Endometrium (tissue), 2 donors: ENCODE data around the gene ANK2.
A peak's percentile ranks its signal among the peaks of the same experiment; 100 is the strongest.

Experiments used
- FAIRE-seq: peaks from 2 replicates; lab custom pipeline; 2012; peaks lifted over from hg19 to GRCh38; lab: Jason Lieb, UNC
- donor health status: control.
- donor health status: control.

The ANK2 gene

DNA sequence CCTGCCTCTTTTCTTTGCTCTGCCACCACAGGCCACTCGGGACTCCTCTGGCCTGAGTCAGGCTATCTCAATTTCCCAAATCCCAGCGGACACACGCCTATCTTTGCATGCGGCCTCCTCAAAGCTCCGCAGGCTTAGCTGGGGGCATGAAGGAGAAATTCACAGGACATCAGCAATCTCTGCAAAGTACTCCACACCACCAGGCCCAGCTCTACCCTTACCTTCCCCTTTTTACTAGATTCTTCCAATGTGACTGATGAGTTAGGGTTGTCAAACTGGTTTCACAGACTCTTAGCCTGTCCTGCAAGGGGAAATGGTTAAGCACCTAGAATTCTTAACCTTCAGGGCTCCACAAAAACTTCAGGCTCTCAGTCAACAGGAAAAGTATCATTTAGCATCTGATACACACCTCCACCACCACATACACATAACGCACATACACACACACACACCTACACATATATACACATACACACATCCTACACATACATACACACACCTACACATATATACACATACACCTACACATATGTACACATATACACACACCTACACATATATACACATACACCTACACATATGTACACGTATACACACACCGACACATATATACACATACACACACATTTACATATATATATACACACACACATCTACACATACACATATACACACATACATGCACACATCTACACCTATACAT, 349.1 kb downstream of the ANK2 start:
- no peak for FAIRE-seq

DNA sequence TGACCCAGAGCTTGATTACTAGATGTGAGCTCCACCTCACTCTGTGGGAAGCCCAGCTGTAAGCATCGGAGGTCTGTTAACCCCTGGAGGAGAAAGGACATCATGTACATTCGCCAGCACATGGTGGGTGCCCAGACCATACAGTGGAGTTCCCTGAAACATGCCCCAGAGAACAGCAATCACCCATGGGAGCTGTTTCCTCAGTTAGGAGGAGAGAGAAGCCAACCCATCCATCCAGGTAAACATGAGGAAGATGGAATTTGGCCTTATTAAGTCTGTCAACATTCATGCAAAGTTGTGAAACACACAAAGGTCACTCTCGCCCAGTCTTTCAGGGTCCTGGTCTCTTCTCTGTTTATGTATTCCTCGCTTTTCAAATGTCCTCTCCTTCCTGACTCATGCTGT, 354.7 kb downstream of the ANK2 start:
- no peak for FAIRE-seq

DNA sequence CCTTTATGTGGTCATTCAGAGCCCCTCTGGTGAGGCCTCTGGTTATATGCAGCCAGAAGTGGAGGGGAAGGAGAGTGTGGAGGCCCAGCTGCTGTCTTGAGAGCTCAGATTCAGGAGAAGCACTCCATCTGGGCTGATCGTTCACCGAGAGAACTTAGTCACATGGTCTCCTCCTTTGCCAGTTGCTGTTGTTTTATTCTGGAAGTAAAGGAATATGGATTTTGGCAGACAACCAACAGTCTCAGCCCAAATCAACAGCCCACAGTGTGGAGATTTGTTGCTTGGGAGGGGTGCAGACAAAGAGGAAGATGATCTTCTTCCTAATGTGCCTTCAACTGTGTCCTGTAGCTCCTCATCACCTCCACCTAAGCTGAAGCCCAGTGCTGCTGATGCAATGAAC, 355.4 kb downstream of the ANK2 start:
- FAIRE-seq: no peak

DNA sequence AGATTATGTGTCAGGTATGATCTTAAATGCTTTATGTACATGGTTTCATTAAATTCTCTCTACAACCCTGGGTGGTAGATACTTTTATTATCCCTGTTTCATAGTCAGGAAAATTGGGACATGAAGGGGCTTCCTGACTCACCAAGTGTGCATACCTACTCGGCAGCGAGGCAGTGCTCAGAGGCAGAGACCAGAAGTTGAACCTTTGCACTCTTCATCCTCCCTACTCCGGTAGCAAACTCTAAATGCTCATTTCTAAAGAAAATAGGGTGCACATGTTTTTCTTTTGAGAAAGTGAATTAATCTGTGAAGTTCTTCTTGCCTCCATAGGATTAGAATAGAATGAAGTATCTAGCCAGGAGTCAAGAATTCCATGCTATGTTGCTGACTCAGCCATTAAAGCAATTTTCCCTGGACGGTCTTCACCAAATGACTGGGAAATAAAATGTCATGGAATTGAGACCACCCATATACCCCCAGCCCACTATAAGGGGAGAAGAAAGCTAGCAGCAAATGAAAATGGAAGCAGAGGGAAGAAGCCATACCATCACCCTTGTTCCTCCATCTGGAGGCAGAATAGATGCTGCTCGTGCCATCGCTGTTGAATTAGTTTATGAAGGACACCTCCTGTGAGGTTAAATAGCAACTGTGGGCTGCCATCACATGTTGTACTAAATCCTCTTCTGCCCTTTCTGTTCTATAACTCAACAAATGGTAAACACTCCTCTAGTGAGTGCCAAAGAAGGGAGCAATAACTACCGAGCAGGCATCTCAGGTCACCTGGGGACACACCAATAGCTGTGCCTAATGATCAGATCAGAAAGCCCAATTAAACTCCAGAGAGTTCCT, 356.6 kb downstream of the ANK2 start:
- FAIRE-seq: no peak

DNA sequence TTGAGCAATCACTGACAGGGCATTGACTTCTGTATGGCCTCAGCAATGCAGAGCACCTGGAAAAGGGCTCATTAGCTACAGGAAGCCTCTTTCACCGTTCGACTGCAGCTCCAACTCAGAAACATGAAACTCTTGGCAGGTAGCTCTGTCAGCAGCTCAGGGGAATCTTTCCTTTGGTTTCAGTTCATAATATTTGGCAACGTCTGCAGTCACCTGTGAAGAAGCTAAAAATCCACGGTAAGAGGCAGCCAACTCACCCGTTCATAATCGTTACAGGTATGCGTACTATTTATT, 357.2 kb downstream of the ANK2 start:
- no peak for FAIRE-seq

DNA sequence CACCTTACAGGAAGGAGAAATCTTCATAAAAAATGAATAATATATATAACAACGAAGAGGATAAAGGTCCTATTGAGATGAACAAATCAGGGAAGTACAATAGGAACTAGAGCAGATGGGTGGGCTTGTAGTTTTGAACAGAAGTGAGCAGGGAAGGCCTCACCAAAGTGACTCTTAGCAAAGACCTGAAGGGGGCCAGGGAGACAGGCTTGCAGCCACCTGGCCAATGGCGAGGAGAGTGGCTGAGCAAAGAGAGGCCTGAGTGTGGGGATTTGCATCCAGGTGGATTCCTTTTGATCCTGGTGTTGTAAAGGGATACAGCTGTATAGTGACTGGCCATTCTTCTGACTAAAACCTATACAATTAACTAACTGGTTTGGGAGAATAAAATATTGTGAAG, 358.0 kb downstream of the ANK2 start:
- FAIRE-seq: no peak

DNA sequence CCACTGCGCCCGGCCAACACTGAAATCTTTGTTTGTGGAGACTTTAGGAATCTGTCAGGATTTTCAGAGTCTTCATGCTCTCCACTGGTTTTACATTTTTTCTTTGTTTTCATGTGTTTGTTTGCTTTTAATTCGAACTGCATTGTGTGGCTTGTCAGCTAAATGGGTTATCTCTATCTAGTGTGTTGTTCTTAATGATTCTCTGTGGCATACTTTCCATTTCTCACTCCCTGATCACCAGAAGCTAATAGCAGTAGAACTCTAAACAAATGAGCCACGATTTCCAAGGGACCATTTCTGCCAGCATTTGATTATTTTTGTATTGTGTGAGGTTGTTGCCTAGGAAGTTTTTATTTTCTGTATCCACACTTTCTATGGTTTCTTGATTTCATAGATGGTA, 359.7 kb downstream of the ANK2 start:
- no peak for FAIRE-seq

DNA sequence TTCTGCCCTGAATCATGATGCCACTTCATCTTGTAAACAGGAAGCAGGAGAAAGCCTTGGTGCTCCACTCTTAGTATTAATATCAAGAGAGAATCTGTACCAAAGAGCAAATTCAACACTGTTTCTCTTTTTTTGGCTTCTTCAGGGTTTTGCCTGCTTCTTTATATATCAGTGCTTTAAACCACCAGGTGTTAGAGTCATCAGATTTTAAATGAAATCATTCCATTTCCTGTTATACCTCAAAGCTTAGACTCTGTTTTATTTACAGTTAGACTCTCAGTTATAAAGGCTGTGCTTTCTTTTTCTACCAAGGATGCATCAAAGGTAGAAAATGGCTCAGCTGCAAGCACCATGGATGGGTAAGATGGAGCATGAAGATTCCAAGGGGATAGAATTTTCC, 361.2 kb downstream of the ANK2 start:
- no peak for FAIRE-seq

DNA sequence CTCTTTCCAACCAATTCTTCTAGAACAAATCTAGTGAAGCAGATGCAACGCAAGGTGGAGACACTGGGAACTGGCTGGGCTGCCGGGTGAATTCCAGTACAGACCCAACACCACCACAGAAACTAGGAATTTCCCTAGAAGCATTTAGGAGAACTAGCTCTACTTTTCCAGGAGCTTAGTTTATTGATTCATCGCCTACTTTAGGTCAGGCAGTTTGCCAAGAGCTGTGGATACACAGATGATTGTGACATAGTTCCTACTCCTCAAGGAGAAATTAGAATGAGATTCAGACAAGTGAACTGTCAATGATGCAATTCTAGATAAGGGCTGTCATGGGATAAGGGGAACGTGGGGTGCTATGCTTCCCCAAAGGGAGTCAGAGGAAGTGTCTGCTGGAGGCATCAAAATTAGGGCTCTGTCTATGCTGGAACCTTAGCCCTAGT, 362.1 kb downstream of the ANK2 start:
- FAIRE-seq: no peak

DNA sequence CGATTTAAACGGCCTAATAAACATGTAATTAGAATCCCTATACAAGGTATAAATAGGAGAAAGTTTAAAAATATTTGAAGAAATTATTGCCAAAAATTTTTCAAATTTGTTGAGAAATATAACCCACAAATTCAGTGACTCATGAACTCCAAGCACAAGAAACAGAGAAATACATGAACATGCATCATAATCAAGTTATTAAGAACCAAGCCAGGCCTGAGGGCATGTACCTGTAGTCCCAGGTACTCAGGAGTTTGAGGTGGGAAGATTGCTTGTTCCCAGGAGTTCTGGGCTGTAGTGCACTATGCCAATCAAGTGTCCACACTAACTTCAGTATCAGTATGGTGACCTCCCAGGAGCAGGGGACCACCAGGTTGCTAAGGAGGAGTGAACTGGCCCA, 370.2 kb downstream of the ANK2 start:
- FAIRE-seq: no peak

DNA sequence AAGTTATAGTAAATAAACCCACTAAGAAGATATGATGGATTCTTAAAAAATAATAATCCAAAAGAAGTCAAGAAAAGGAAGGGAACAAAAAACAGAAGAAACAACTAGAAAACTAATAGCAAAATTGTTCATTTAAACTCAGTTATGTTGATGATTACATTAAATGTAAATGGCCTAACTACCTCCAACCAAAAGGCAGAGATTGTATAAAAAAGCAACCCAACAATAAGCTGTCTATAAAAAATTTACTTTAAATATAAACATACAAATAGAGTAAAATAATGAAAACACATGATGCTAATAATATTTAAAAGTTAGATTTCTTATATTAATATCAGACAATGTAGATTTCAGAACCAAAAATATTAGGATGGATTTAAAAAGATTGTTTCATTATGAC, 371.5 kb downstream of the ANK2 start:
- FAIRE-seq: peak; percentile 51

DNA sequence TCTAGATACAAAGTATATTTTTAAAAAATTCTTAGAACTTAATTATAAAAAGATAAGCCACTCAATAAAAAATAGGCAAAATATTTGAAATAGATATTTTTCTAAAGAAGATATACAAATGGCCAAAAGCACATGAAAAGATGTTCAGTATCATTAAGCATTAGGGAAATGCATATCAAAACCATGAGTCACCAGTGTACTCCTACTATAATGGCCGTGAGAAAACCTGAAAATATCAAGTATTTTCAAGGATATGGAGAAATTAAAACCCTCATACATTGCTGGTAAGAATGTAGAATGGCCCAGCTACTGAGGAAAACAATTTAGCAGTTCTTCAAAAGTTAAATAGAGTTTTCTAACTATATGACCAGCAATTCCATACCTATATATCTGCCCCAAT, 374.2 kb downstream of the ANK2 start:
- FAIRE-seq: no peak

DNA sequence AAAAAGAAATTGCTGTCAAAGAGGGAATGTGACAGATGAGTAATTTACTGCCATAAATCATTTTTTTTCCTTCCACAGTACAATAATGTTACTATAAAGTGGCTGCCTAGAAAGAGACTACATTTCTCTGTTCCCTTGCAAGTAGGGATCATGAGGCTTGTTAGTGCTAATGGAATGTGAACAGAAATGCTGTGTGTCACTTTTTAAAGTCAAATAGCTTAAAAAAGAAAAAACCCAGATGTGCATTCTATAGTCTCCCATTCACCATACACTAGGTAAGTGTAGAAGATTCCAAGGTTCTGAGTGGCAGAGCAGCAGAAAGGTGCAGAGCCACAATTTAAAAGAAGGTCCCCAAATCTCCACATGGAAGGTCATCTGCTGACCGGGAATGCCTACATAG, 383.7 kb downstream of the ANK2 start:
- no peak for FAIRE-seq
